SK-N-MC (cell line): ENCODE data around the gene MRPS23.

Source experiments
- EZH2 ChIP-seq: fragments of 200-600 bp; sonication (generic); IDR thresholded peaks from one replicate; pipeline ENCODE4 v1.6.1; 2017; ENCODE audit warnings: antibody characterized with exemption
- POLR2AphosphoS5 ChIP-seq: IDR thresholded peaks from 2 replicates; pipeline ENCODE4 v1.6.1; 2012; ENCODE audit warnings: mild to moderate bottlenecking, low read depth, low read length, borderline replicate concordance

DNA sequence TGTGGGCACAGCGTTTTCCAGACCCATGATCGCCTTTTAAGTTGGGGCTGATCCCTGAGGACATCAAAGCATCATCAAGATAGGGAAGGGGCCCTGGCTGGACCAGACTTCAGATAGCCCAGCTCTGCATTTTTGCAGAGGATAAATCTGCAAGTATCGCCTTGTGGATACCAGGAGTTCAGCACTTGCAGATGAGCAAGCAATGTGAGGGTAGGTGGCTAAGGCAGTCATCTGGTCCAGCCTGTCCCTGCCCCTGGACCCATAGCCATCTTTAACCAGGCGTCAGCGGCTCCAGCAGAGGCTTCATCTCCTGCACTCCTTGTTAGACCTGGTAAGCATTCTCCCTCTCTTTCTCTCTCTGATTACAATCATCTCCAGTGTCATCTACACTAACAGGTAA, 9.0 kb upstream of the MRPS23 start:
- TF ChIP-seq EZH2 (no peak), POLR2AphosphoS5 (no peak)
